GM15510 (cell line): Measurements from ENCODE around the gene ENOX2.

ENCODE experiments used
- POLR2A ChIP-seq: IDR thresholded peaks from 3 replicates; pipeline ENCODE4 v1.6.1; 2011; ENCODE audit warnings: borderline replicate concordance; ENCODE audit not compliant: insufficient read length; ENCODE audit errors: extremely low read depth

Gene ENOX2

DNA sequence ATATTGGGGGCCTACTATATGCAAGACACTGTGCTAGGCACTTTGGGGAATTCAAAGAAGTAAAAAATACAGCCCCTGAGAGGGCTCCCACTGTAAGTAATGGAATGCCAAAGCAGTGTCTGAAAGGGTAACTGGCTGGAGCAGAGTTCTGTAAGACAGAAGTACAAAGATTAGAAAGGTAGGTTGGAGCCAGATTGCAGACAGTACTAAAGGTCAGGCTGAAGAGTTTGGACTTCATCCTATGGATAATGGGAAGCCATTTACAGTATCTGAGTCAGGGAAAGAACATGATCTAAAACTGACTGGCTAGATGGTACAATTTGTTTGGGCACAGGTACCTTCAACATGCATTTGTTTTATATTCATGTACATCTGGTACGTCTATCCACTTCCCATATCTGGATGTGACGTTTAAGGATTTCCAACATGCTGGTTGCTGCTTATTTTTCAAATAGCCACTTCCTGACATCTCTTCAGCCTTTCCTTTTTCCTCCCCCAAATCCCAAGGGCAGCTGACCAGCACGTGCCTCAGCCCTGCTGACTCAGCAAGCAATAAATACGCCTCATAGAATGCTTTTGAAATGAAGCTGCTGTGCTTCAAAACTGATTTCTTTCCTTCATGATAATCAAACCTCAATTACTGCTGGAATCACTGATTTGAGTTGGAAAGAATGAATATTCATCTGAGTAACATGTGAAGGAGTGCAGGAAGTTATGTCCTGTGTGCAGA, 9.5 kb downstream of the ENOX2 start:
- TF ChIP-seq POLR2A = no peak

DNA sequence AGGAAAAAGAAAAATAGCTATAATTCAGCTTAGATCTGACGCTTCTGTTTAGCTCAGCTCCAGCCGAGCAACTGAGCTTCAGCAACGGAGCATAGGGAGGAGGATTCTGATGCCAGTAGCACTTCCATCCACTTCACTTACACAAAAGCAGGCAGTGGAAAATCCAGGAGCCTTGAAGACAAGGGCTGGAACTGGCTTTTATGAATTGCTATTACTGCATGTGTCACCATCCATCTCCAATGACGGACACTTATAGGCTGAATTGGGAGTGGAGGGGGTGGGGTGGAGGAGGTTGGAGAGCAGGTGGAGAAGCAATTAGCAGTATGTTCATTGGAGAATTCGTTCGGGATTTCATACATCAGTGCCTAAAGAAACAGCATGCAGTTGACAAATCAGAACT, 15.6 kb downstream of the ENOX2 start:
- no peak for TF ChIP-seq POLR2A

DNA sequence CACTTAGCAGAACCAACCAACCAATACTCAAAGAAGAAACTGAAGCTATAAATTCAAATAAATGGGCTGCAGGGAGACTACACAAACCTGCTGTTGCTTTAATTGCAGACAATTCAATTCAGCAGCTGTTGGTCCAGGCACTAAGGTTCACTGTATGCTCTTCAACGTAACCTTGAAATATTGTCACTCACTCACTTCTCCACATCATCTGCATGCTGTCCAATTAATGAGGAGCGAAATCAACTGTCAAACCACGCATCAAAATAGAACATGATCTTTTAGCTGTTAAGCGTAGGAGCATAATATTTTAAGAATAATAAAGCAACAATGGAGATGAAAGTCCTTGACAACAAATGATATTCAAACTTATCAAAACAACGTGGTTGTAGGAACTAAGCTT, 17.0 kb downstream of the ENOX2 start:
- no peak for TF ChIP-seq POLR2A

DNA sequence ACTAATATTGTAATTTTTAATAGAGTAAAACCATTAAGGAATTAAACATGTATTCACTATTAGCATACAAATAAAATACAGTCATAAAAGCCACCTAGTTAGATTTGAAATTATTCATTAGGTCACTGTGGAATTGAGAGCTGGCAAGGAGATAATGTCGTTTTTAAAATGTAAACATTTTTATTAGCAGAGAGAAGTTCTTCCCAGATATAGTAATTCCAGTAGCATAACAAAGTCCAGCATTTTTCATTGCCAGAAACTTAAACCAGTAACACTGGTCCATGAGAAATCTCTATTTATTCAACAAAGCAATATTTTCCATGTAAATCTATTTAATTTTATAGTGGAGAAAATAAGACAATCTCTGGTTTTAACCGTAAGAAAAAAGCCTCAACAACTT, 17.5 kb downstream of the ENOX2 start:
- TF ChIP-seq POLR2A = no peak

DNA sequence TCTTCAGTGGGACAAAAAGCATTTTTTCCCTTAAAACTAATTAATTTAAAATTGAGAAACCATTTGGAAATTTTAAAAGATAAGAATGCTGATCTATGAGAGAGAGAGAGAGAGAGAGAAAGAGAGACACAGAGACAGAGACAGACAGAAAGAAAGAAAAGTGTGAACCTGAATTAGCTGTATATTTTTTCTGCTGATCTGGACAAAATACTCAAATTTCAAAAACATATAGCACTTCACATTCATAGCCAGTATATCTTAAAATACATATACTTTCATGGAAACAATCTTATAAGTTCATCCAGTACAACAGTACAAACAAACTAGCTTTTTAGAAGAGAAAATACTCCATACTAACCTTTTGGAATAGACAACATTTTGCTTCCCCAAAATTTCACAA, 18.4 kb downstream of the ENOX2 start:
- no peak for TF ChIP-seq POLR2A

DNA sequence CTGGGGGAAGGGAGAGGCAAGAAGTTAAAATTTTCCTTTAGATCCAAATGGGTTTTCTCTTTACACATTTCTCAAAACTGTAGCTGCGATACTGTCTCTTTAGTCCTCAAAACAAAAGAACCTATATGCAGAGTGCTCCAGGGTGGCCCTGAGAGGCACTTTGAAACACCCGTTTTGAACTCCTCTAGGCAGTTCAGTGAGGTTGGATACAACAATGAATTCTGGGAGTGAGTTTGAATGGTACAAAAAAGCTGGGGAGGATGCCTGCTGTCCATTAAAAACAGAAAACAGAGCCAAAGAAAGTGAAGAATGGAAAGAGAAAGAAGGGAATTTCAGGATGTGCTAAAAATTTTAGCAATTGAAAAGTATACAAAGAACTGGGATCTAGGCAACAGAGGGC, 23.1 kb downstream of the ENOX2 start:
- TF ChIP-seq POLR2A = no peak

DNA sequence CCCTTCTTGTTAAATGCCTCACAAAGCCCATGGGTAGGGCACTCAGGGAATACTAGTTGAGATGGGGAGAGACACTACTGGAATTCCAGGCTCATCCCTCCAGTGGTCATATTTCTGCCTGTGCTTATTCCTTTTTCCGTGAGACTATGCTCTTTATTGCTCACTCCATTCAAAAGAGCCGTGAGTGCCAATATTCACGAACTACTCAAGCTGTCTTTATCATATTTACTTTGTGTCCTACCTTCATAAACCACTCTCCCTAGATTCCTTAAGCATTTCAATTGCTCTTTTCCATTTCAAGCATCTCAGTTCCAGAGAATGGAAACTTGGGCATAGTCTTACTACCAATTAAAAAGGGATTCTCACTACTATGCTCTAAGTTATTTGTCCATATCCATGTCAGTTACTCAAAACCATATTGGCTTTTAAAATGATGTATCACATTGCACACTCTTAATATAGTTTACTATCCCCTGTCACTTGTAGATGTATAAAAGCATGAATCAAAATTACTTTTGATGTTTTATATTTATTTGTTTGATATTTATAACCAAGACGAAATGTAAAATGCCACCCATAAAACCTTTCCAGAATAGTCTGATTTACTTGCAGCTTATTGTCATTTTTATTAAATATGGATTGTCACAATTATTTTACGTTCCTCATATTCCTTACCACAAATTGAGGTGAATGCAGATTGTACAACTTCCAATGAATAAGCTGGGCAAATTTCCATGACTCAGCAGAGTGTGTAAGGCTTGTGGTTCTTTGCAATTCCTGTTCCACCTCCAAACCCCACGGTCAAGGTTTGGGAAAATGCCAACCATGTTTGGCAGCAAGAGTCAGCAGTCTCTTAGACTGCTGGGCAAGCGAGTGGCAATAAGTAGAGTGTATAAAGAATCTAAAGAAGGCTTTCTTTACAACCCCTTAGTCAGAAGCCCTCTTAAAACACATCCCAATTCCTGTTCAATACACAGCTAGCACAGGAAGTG, 24.4 kb downstream of the ENOX2 start:
- no peak for TF ChIP-seq POLR2A

DNA sequence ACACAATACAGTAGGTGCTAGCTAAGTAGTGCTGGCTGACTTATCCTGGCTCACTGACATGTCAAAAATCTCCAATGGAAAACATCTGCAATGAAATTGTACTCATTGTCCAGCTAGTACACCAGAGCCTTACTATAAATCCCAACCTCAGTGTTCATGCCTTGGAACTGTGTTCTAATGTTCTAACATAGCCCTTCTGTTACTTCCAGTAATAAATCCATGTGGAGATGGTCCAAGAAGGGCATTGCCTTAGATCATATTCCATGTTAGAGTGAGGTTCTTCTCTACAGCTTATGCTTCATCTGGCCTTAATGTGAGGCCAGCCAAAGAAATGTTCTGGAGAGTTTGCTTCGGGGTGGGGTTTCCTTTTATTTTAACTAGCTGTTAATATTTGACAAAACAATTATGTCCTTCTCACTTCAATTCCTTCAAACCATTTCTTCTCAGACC, 25.1 kb downstream of the ENOX2 start:
- TF ChIP-seq POLR2A = no peak

DNA sequence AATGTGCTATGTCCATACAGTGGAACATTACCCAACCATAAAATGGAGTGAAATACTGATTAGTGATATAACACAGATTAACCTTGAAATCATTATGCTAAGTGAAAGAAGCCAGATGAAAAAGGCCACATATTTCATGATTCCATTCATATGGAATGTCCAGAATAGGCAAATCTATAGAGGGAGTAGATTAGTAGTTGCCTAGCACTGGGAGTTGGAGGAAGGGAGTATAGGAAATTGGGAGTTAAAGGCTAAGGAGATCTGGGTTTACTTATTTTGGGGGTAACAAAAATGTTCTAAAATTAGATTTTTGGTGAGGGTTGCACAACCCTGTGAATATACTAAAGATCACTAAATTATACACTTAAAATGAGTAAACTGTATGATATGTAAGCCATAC, 26.8 kb downstream of the ENOX2 start:
- no peak for TF ChIP-seq POLR2A

DNA sequence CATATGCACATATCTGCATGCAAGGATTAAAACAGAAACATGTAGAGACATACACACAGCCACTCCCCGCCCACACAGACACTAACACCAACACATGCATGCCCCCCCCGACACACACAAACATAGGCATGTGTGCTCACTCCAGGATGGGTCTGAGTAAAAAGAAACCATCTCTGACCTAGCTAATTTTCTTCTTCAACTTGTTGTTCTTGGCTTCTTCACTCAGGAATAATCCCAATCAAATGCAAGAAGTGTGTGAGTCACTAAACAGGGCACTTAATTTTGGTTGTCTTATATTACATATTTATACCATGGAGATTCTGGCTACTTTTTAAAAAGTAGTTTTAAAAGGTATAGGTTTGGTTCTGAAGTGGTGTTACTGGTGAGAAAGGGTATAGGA, 28.3 kb downstream of the ENOX2 start:
- TF ChIP-seq POLR2A = no peak

DNA sequence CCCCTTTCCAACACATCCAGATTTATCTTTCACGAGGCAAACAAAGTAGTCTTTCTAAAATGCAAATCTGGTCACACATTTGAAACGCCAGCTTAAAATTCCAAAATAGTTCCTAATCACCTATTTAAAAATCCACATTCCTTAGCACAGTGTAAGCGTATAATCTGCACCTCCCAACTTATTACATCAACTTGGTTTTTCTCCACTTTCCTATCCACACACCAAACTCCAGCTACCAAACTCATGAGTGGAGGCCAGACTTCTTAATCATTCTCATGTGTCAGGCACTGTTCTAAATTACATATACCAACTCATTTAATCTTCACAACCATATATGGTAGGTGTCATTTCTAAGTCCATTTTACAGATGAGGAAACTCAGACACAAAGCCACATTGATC, 33.8 kb downstream of the ENOX2 start:
- no peak for TF ChIP-seq POLR2A

DNA sequence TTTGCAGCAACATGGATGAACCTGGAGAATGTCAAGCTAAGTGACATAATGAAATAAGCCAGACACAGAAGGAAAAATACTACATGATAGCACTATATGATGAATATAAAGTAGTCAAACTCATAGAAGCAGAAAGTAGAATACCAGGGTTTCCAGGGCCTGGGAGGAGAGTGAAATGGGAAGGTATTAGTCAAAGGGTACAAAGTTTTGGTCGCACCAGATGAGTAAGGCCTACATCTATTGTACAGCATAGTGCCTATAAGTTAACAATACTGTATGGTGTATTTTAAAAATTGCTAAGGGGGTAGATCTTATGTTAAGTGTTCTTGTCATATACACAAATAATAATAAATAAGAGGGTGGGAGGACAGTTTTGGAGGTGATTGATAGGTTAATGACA, 41.5 kb downstream of the ENOX2 start:
- TF ChIP-seq POLR2A = no peak

DNA sequence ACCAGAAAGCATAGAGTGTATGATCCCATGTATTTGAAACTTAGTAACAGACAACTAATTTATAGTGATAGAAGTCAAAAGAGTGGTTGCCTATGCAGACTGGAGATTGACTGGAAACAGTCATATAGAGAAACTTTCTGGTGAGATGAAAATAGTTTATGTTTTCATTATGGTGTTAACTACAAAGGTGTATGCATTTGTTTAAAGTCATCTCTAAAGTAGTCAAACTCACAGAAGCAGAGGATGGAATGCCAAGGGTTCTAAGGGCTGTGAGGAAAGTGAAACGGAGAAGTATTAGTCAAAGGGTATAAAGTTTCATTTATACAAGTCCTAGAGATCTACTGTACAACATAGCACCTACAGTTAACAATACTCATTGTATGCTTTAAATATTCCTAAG, 45.8 kb downstream of the ENOX2 start:
- no peak for TF ChIP-seq POLR2A

DNA sequence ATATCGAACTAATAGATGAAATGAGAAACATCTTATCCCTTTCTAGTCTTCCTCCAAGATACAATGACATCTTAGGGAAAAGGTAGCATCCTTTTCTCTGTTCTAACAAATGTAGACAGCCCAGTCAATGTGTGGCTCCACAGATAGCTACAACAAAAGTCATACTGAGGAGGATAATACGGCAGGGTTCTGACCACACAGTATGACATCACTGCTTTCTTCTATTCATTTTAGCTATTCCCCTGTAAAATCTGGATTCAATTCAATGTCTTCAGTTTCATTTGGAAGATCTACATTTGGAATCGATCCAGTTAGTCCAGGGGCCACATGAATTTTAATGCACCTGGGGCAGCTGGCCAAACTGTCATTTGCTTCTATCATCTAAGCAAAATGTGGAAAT, 51.4 kb downstream of the ENOX2 start:
- TF ChIP-seq POLR2A = no peak

DNA sequence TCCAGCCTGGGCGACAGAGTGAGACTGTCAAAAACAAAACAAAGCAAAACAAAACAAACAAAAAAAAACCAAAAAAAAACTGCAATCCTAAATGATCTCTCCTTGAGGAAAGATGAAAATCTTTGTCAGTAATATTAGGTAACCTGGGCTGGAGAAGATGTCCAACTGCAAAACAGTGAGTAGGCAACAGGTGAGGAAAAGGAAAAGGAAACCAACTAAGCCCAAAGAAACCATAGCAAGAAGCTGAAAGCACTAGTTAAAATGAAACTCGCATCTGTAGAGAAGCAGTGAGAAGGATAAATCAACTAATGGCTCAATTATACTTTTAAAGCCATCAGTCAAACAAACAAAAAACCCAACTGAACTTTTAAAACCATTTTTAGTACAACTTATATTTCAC, 54.2 kb downstream of the ENOX2 start:
- no peak for TF ChIP-seq POLR2A

DNA sequence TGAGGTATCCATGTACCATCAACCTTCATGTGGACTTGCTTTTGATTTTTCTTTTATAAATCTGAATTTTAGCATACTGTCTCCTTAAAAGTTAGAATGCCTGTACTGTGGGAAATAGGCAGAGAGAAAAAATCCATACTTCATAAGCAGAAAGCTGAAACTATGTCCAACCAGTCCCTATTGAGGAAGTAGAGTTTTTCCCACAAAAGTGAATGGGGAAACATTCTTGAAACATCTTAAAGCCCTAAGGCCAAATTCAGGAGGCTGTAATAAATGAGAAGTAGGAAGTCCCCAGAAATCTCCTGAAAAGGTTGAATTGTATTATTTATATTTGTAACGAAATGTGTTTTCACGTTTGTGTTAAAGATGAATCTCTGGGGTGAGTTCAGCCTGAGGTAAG, 56.3 kb downstream of the ENOX2 start:
- TF ChIP-seq POLR2A = no peak
